Measurements from ENCODE around the gene TAS1R3.

The TAS1R3 gene

GRCh38 chr1:1295154-1295923, 35.7 kb upstream of the TAS1R3 start:
- no peak for DNase-seq

DNA sequence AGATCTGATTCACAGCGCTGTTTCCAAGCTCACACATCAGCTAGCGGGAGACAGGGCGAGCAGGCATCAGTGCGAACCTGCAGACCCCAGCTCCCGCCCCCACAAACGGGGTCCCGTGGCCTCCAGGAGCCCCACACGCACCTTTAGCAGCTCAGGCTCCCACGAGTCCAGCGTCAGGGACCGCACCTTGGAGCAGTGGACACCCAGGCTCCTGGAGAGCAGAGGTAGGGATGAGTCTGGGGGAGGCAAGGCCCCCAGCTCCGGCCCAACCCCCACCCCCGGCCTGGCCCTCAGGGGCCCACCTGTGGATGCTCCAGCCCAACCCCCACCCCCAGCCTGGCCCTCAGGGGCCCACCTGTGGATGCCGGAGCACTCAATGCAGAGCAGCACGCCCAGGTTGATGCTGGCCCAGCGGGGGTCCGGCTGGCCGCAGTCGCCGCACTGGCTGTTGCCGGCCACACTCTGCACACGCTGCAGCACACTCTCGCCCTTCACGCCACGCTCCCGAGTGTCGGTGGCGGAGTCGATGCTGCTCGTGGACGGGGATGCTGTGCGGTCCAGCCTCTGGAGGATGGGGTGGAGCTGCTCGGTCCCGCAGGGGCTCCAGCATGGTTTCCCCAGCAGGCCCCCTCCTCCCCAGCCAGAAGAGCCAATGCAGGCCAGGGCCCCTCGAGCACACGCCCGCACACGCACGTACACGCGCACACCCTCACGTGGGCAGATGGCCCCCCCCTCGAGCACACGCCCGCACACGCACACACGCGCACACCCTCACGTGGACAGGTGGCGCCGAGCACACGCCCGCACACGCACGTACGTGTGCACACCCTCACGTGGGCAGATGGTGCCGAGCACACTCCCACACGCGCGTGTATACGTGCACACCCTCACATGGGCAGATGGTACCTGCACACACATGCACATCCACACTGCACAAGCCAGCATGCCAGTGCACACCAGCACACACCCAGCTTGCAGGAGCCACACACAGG, 34.7 kb upstream of the TAS1R3 start:
- DNase-seq = no peak

DNA sequence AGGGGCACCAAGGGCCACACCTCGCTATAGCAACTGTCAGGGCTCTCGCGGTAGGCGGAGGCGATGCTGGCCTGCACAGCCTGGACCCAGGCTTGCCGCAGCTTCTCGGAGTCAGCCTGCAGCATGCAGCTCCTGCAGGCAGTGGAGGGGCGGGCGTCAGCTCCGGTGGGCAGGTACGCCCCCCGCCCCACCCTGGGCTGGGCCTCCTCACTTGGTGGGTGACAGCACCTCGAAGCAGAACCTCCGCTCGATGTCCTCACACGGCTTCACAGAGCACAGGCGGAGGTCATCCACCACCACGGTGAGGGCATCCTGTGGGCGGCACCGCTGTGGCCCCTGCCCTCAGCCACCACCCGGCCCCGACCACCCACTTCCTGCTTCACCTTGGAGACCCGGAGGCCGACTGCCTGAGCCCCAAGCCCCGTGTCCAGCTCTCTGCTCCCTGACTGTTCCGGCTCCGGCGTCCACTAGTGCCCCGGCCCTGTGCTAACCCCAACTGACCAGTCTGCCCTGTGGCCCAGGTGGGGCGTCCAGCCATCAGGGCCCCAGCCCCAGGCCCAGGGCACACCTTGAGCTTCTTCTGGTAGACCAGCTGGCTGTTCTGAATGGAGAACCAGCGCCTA, 33.2 kb upstream of the TAS1R3 start:
- DNase-seq = no peak

DNA sequence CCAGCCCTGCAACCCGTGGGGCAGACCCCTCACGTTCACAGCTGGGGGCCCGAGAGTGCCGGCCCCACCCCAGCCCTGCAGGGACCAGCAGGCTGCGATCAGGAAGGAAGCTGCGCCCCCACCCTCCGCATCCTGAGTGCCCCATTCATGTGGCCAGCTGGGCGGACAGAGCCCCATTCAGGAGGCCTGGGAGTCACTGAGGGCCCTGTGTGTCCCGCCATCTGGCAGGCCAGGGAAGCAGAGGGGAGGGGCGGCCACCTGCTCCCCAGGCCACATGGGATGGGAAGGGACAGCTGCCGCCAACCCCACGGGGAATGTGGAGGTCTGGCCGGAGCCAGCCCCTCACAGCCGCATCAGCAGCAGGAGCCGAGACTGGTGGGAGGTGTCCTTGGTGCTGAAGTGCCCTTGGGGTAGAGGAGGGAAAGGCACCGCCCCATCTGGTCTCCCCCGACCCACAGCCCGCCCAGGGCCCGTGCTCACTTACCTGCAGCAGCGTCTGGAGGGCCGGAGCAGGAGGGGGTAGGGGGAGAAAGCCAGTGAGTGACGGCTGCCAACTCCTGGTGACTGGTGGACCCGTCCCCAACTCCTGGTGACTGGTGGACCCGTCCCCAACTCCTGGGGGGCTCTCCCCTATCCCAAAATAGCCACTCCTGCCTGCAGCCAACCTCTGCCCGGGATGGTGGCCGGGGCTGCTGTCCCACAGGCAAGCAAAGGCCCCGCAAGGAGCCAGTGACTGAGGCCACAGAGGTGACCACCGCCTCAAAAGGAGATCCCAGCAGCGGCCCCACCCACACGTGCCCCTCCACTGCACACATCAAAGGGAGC, 32.0 kb upstream of the TAS1R3 start:
- DNase-seq = no peak

- peak in 1 of 2 donors; percentile 28 for DNase-seq
Measured at GRCh38 chr1:1299686-1300351, 31.3 kb upstream of the TAS1R3 start.

- no peak for DNase-seq
Measured at GRCh38 chr1:1300352-1300739, 30.7 kb upstream of the TAS1R3 start.

GRCh38 chr1:1302006-1302430, 29.1 kb upstream of the TAS1R3 start:
- no peak for DNase-seq

GRCh38 chr1:1302951-1303509, 28.1 kb upstream of the TAS1R3 start:
- no peak for DNase-seq

GRCh38 chr1:1303736-1304135, 27.3 kb upstream of the TAS1R3 start:
- DNase-seq = no peak

GRCh38 chr1:1304331-1305299, 26.5 kb upstream of the TAS1R3 start:
- DNase-seq = no peak

DNA sequence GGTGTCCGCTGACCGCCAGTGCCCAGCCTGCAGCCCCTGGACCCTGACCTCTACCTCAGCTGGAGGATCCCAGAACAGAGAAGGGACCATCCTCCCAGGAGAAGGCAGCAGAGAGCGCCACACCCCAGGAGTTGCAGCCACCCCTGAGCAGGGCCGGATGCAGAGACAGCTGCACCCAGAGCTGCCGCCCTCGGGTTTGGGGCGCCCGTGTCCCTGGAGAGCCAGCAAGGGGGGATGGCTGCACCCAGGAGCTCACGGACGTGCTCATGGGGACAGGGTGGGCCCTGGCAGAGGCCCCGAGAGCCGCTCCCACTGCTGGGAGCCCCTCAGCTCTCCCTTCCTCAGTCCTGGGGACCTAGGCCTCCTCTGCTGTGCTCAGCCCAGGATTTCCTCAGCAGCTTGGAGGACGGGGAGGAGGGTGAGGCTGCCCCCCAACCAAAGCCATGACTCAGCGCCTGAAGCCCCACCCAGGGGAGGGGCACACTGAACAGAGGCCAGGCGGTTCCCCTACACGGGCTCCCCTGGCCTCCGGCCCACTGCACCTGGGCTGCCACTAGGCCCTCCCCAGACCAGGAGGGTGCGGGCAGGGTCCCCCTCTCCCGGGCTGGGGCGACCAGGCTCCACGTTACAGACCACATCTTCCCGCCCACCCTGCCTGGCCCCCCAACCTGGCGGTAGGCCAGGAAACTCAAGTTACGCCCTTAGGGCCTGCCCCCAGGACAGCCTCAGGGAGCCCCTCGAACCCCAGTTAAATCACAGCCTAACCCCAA, 25.6 kb upstream of the TAS1R3 start:
- peak; percentile 59 to 70 for DNase-seq

- no peak for DNase-seq
Measured at GRCh38 chr1:1306070-1306660, 24.9 kb upstream of the TAS1R3 start.

GRCh38 chr1:1306661-1307260, 24.3 kb upstream of the TAS1R3 start:
- DNase-seq = no peak

DNA sequence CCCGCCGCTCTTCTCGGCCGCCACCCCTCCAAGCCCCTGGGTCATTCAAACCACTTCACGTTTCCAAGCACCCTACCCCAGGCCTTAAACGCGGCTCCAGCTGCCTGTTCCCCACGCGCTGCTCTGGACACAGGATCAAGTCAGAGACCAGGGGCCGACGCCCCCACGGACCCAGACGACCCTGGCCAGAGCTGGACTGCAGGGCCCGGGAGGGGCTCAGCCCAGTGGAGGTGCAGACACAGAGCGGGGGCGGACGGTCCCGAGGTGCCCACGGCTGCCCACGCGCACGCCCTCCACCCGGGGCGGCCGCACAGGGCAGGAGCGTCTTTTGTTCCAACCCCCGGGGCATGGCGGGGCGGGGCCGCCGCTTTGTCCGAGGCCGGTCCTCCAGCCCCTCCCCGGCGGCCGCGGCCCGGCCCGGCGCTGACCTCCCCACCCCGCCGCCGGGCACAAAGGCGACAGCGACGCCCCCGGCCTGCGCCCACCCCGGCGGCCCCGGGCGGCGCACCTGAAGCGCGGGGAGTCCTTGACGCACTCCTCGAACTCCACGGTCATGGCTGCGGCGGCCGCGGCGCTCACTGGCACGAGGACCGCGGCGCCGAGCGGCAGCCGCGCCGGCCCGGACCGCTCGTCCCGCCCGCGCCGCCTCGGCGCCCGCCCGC, 23.7 kb upstream of the TAS1R3 start:
- no peak for DNase-seq

GRCh38 chr1:1307923-1308755, 22.9 kb upstream of the TAS1R3 start, which contains the start of the genes ACAP3 and PUSL1:
Gene ACAP3 (minus strand): TSS chr1:1307930. CDS start chr1:1307815, 115 bp downstream.
Gene PUSL1 (plus strand): TSS chr1:1308597. CDS start chr1:1308644, 47 bp downstream.
- DNase-seq = peak; percentile 89 to 93

DNA sequence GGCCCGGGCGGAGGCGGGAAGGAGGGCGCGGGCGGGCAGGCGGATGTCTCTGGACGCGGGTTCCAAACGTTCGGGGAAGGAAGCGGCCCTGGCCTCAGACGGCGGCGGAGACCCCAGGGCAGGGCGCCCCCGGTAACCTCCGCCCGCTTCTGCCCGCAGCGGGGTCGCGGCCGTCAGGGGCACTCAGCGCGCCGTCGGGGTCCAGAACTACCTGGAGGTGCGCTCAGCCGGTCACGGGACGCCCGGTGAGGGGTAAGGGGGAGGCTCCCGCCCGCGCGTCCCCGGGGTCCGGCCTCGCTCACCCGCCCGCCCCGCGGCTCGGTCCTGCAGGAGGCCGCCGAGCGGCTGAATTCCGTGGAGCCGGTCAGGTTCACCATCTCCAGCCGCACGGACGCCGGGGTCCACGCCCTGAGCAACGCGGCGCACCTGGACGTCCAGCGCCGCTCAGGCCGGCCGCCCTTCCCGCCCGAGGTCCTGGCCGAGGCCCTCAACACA, 22.3 kb upstream of the TAS1R3 start:
- DNase-seq = no peak

Data from CD4-positive, alpha-beta T cell treated with Interferon alpha-2 for 1 hour (primary cell).